Neural progenitor cell (in vitro differentiated cells): Measurements from ENCODE around the gene RASL11B.

ENCODE experiments used
- EZH2 ChIP-seq: fragments of 200-600 bp; sonication (generic); IDR thresholded peaks from 2 replicates; pipeline ENCODE4 v1.6.1; 2017; ENCODE audit warnings: antibody characterized with exemption, mild to moderate bottlenecking, moderate library complexity
- TF ChIP-seq, protein P1 (sequence below): fragments of 200-600 bp; sonication (generic); IDR thresholded peaks from 2 replicates; pipeline ENCODE4 v1.5.1; 2017; ENCODE audit warnings: antibody characterized with exemption, mild to moderate bottlenecking

DNA sequence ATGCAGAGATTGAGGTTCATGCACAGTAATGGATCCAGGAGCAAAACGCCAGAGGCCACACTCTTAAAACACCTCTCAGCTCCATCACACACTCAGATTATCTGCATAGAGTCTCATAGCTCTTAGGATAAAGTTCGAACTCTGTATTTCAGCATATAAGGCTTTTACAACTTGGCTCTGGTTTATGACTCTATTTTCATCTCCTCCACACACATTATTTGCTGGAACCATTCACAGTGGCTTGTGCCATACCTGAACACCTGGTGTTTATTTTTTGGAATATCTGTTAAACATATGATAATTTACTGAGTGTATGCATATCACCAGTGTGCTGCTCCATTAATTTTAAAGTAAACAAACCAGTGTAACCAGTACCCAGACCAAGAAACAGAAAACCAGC lies 27.2 kb downstream of the RASL11B start:
- no peak for TF ChIP-seq EZH2
- TF ChIP-seq, protein P1, sequence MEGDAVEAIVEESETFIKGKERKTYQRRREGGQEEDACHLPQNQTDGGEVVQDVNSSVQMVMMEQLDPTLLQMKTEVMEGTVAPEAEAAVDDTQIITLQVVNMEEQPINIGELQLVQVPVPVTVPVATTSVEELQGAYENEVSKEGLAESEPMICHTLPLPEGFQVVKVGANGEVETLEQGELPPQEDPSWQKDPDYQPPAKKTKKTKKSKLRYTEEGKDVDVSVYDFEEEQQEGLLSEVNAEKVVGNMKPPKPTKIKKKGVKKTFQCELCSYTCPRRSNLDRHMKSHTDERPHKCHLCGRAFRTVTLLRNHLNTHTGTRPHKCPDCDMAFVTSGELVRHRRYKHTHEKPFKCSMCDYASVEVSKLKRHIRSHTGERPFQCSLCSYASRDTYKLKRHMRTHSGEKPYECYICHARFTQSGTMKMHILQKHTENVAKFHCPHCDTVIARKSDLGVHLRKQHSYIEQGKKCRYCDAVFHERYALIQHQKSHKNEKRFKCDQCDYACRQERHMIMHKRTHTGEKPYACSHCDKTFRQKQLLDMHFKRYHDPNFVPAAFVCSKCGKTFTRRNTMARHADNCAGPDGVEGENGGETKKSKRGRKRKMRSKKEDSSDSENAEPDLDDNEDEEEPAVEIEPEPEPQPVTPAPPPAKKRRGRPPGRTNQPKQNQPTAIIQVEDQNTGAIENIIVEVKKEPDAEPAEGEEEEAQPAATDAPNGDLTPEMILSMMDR, result no peak
